ENCODE results near the gene ERO1B. TPM values are rescaled to one million over a fixed set of nuclear protein-coding genes. Genes with fewer than 3 reads are reported as not detected.

Gene ERO1B
- total and polyA plus RNA-seq, 11 donors, result 3.6 to 13.9 (median 6.9) TPM

- Histone ChIP-seq H3K27me3 (peaks cover 0 to 13% (median 0%) of the 10 kb centered on the region in 9 donors), H3K4me3 (no peak overlapping the region), H3K9me3 (no peaks in the 10 kb centered on the region), H3K4me1 (no peaks in the 10 kb centered on the region), H3K36me3 (no peaks in the 10 kb centered on the region), H3K27ac (no peak overlapping the region)
- intact Hi-C loops (cut with DNase I), result loop anchor here in 4 of 10 donors (10.0 kb wide), 5 partner anchors 144 to 784 kb away; partner anchors contain the start of genes B3GALNT2 (in 1 of the 4), GPR137B (in 1 of the 4) and MTR (in 1 of the 4)
- TF ChIP-seq CTCF (IDR thresholded peaks at IDR 0.05), result no peak
- TF ChIP-seq POLR2A (IDR thresholded peaks at IDR 0.05), result no peak
- 87 to 92% (median 90%) methylated on average over 5 of the region's 5 CpGs for WGBS, 4 donors
- DNase-seq, result no peak
- ATAC-seq, result no peak
These were observed 6.8 kb upstream of the ERO1B start for GRCh38 chr1:236288620-236288976.

GRCh38 chr1:236287757-236288619 is 6.2 kb upstream of the ERO1B start:
- WGBS, 4 donors, result 85 to 89% (median 87%) methylated on average over 22 of the region's 22 CpGs
- Histone ChIP-seq H3K4me1 (no peaks in the 10 kb centered on the region), H3K27ac (no peak overlapping the region), H3K4me3 (no peak overlapping the region), H3K9me3 (no peaks in the 10 kb centered on the region), H3K36me3 (no peaks in the 10 kb centered on the region), H3K27me3 (peaks cover 0 to 13% (median 0%) of the 10 kb centered on the region in 9 donors)
- DNase-seq (no peak), ATAC-seq (no peak)
- TF ChIP-seq CTCF (IDR thresholded peaks at IDR 0.05) (no peak), POLR2A (IDR thresholded peaks at IDR 0.05) (no peak)
- intact Hi-C loops (cut with DNase I), result loop anchor here in 4 of 10 donors (10.0 kb wide), 5 partner anchors 143 to 783 kb away; partner anchors contain the start of genes B3GALNT2 (in 1 of the 4), GPR137B (in 1 of the 4) and MTR (in 1 of the 4)

- Histone ChIP-seq H3K4me3 (no peak overlapping the region), H3K4me1 (peaks cover 0 to 4% (median 0%) of the 10 kb centered on the region in 12 donors), H3K36me3 (no peaks in the 10 kb centered on the region), H3K9me3 (no peaks in the 10 kb centered on the region), H3K27me3 (peaks cover 0 to 13% (median 0%) of the 10 kb centered on the region in 9 donors), H3K27ac (no peak overlapping the region)
- whole genome bisulfite sequencing, 4 donors, result 83 to 91% (median 86%) methylated on average over 12 of the region's 12 CpGs
- intact Hi-C loops (cut with DNase I), result loop anchor here in 4 of 10 donors (10.0 kb wide), 5 partner anchors 143 to 783 kb away; partner anchors contain the start of genes B3GALNT2 (in 1 of the 4), GPR137B (in 1 of the 4) and MTR (in 1 of the 4)
- TF ChIP-seq POLR2A (IDR thresholded peaks at IDR 0.05) (no peak), CTCF (IDR thresholded peaks at IDR 0.05) (no peak)
- DNase-seq, result no peak
- no peak for ATAC-seq
These were observed 5.6 kb upstream of the ERO1B start for GRCh38 chr1:236287356-236287755.

GRCh38 chr1:236284291-236284721 is 2.5 kb upstream of the ERO1B start:
- intact Hi-C loops (cut with DNase I), result loop anchor here in 5 of 10 donors (5.0 to 10.0 kb wide), 8 partner anchors 140 to 780 kb away; partner anchors contain the start of genes GPR137B (in 2 of the 5), B3GALNT2 (in 1 of the 5), LGALS8 (in 1 of the 5) and MTR (in 1 of the 5)
- Histone ChIP-seq H3K36me3 (no peaks in the 10 kb centered on the region), H3K4me1 (peaks cover 0 to 18% (median 6%) of the 10 kb centered on the region in 12 donors), H3K4me3 (no peak overlapping the region), H3K27ac (no peak overlapping the region), H3K9me3 (no peaks in the 10 kb centered on the region), H3K27me3 (peaks cover 0 to 9% (median 0%) of the 10 kb centered on the region in 9 donors)
- ATAC-seq, result no peak
- no peak for DNase-seq
- WGBS, 4 donors, result 61 to 77% (median 69%) methylated on average over 2 of the region's 2 CpGs
- TF ChIP-seq POLR2A (IDR thresholded peaks at IDR 0.05) (no peak), CTCF (IDR thresholded peaks at IDR 0.05) (no peak)
